NB4 (cell line): Measurements from ENCODE around the gene OXGR1.

Source experiments
- MAX ChIP-seq: IDR thresholded peaks from 2 replicates; pipeline ENCODE4 v1.6.1; 2011; ENCODE audit warnings: low read depth, low read length
- POLR2A ChIP-seq: IDR thresholded peaks from 2 replicates; pipeline ENCODE4 v1.6.1; 2011; ENCODE audit warnings: mild to moderate bottlenecking; ENCODE audit not compliant: insufficient read length; ENCODE audit errors: extremely low read depth
- TF ChIP-seq, protein P1 (sequence below): IDR thresholded peaks from one replicate; pipeline ENCODE4 v1.5.1; 2012; ENCODE audit warnings: low read depth, low read length

GRCh38 chr13:97004096-97004876 is 10.0 kb upstream of the OXGR1 start:
- TF ChIP-seq, protein P1, sequence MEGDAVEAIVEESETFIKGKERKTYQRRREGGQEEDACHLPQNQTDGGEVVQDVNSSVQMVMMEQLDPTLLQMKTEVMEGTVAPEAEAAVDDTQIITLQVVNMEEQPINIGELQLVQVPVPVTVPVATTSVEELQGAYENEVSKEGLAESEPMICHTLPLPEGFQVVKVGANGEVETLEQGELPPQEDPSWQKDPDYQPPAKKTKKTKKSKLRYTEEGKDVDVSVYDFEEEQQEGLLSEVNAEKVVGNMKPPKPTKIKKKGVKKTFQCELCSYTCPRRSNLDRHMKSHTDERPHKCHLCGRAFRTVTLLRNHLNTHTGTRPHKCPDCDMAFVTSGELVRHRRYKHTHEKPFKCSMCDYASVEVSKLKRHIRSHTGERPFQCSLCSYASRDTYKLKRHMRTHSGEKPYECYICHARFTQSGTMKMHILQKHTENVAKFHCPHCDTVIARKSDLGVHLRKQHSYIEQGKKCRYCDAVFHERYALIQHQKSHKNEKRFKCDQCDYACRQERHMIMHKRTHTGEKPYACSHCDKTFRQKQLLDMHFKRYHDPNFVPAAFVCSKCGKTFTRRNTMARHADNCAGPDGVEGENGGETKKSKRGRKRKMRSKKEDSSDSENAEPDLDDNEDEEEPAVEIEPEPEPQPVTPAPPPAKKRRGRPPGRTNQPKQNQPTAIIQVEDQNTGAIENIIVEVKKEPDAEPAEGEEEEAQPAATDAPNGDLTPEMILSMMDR: no peak
- TF ChIP-seq POLR2A: no peak
- TF ChIP-seq MAX: no peak
